NCI-H1436 (cell line): ENCODE measurements around the gene ZNF407.

Experiments
- DNase-seq: peaks from one replicate; lab custom pipeline; 2025; lab: John Stamatoyannopoulos, UW

ZNF407 gene

DNA sequence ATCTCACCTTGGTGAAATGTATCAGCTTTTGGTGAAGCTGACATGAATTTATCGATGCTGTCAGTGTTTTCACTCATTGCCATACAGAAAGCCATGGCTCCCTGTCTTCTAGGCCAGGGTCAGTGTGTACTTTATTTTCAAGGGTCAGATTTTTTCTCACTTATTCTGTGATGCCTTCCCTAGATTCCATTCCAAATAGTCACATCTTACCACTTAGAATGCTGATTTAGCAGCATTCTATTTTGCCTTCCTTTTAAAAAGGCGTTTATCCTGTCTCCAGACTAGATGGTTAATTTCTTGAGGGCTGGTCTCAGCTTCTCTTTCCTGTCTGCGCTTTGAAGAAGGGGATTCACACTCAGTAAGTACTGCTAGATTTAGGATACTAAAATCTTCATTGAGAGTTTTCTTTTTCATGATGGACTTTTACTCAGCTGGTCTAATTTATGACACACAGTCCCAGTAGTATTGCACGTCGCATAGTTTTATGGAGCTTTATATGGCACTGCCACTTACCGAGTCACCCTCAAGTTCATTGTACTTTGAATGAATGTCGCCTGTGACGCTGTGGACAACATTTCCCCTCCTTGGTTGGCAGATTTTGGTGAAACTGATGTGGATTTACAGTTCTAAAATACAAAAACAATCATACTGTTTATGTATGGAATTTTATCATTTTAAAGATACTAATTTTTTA, 194.0 kb downstream of the ZNF407 start:
- no peak for DNase-seq

DNA sequence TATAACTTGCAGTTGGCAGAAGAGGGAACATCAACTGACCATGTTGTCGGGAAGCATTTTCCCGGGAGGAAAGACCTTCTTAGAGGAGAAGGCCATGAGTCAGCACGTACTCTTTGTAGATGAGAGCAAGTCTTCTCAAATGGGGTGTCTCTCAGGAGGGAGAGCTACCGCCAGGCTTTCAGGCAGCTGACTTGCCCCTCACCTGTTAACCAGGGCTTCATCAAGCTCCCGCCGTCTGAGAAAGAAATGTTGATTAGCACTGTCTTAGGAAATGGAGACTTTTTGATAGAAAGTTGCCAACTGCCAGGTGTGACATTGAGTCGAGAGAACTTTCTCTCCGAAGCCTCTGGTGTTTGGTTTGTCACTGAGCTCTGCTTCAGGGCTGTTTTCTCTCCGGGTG, 196.1 kb downstream of the ZNF407 start:
- DNase-seq = no peak

DNA sequence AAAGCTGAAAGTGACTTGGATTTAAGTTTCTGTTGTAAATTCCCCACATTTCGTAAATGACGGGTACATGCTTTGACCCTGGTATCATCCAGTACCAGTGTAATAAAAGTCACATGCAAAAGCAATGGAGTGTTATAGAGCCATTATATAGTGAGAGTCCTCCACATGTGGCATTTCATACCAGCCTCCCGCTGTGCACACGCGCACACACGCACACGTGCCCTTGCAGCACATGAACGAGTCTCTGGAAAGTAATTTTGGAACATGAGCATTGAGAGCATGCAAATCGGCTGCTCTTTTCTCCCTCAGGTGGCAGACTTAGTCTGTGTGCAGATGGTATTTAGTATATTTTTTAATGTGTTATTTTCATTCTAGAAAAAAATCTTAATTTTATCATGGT, 198.1 kb downstream of the ZNF407 start:
- no peak for DNase-seq

DNA sequence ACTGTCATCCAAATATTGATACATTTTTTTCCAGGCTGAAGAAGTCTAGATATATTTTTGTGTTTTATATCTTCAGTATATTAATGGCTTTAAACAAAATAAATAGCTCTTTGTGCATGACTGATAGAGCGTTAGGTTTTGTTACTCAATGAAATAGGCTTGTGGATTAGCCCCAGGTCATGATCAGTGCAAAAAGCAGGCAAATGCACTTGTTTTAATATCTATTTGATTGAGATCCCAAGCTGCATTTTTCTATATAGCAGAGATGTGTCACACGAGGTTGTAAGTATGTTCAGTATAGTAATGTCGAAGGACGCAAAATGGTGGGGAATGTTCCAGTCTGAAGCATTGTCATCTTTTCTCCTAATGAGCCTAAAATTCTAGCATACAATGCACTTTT, 198.5 kb downstream of the ZNF407 start:
- DNase-seq = no peak

DNA sequence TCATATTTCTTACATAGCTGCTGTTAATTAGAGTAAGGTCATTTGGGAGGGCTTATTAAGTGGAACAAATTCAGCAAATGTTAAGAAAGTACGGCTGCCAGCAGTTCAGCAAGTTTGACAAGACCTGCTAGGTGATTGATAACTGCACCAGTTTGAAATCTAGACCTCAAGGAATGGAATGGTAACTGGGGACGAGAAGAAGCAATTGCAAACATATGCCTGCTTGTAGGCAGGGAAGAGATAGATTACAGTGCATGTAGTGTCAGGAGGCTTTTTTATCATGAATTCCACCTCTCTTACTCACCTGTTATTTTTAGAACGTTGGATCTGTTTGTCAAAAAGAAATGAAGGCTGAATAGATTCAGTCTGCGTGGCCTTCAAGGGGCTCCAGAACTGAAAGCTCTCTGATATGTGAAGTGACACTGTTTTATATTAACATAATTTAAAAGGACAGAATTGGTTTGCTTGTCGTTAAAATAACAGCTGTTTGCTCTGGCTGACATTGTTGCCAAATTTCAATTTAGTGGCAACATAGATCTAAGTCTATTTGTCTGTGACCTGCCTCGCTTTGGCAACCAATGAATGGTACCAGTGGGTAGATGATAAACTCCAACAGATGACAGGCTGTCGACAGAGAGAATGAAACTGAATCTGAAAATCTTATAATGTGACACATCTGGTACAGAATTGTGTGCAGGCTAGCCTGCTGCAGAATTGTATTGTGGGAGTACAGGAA, 199.3 kb downstream of the ZNF407 start:
- DNase-seq = no peak

DNA sequence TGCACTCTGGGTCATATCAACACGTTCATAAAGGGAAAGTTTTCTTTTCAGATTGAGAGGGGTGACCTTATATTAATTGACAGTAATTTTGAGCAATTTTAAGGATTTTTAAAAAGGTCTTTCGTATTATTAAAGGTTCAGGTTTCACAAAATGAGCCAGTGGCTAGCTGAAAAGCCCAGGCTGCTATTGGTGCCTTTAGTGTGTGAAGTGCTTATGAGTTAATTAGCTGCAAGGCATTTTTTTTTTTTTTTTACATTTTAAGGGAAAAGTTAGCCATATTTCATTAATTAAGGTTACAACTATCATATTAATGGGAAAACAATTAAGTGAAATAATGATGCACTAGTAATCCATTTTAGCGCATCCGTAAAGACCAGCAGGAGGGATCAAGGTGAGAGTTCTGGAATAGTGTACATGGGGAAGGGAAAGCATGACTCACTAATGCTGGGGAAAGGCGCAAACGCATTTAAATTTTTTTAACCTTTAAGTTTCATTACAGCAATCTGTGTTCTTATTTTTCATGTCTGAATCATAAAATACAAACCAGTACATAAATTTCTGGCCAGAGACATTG, 200.0 kb downstream of the ZNF407 start:
- DNase-seq = no peak

DNA sequence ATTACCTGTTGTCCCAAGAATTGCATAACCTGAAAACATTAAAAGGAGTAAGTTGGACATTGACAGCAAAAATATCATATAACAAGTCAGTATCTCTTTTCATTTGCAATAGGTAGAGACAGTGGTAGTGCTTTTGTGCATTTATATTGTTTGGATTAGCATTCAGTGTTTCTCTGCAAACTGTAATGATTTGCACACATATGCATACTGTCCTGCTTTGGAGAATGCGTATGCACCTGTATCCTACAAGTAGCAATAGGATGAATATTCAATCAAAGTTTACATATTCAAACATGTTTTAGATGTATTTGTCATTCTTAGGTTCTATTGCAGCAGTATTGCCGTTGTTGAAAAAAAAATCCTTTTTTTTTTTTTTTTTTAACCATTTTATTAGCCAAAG, 201.9 kb downstream of the ZNF407 start:
- DNase-seq = no peak

DNA sequence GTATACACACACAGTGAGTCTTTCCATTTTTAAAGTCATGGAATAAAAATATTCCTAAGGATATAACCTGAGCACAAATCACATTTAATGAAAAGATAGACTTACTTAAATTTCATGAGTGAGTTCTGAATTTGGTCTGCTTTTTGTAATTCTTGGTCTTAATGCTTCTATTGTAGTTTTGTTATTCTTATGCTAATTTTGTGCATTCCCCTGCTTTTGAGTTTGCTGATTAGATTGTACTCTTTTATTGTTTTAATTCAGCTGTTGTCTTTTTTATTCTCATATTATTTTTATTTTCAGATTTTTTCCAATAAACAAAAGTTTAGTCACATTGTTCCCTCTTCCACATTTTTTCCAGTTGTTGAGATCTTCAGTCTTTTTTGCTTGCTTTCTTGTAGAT, 202.4 kb downstream of the ZNF407 start:
- no peak for DNase-seq

DNA sequence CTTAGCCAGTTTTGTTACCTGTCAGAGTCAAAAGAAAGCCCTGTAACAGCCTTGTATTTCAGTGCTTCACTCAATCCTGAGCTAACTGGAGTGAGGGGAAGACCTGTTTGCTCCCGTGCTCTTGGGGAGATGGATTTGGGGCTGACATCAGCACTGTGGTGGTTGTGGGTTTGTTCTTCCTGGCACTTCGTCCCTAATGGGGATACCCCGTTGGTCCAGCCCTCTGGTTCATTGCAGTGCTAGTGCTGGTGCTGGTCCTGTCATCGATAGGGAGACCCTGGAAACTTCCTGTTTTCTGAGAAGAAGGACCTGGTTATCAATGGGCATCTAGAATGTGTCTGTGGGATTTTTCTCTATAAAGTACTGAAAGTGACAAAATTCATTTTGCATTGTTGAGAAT, 205.4 kb downstream of the ZNF407 start:
- DNase-seq = no peak

DNA sequence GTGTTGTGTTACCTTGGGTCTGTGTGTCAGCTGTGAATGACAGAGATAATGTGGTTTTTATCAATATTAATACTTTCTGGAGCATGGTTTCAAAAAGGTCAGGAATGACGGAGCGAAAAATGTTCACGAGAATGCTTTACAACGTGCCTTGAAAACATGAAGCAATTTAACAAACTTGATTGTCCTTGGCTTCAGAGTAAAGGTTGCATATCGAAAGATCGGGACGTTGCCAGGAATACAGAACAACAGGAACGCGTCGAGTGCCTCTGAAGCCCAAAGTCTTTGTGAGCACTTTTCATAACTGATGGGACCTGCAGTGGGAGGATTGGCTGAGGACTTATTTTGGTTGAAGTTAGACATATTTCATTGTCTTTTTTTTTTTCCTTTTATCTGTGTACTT, 206.1 kb downstream of the ZNF407 start:
- no peak for DNase-seq

DNA sequence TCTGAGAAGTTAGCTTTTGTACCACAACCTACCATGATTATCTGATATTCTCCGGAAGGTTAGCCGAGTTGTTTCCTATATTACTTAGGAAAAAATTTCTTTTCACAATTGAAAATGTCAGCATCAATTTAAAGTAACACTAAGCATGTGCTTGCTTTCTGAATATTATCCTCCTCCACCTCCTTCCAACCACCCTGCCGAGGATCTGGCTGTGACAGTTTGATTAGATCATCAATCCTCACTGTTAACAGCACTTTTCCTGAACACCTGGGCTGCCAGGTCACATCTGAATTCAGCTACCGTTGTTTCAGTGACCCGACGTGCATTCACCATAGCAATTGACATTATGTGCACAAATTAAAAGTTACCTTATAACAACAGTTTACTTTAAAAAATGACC, 207.0 kb downstream of the ZNF407 start:
- DNase-seq = no peak

DNA sequence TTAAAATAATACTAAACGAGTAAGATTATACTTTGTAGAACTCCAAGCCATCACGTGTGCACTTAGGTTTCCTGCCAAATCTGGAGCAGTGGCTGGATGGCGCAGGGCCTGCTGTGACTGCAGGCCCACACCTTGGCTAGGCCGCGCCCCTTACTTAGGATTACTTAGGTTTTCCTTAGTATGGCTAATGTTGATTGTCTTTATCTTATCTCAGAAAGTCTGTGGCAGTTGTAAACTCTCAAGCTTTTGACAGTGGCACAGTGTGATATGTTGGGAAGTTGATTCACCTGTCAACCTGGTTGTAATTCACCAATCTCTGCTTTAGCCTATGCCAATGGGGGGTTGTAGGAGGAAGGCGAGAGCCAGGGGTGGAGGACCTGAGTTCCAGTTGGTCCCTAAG, 208.4 kb downstream of the ZNF407 start:
- no peak for DNase-seq

DNA sequence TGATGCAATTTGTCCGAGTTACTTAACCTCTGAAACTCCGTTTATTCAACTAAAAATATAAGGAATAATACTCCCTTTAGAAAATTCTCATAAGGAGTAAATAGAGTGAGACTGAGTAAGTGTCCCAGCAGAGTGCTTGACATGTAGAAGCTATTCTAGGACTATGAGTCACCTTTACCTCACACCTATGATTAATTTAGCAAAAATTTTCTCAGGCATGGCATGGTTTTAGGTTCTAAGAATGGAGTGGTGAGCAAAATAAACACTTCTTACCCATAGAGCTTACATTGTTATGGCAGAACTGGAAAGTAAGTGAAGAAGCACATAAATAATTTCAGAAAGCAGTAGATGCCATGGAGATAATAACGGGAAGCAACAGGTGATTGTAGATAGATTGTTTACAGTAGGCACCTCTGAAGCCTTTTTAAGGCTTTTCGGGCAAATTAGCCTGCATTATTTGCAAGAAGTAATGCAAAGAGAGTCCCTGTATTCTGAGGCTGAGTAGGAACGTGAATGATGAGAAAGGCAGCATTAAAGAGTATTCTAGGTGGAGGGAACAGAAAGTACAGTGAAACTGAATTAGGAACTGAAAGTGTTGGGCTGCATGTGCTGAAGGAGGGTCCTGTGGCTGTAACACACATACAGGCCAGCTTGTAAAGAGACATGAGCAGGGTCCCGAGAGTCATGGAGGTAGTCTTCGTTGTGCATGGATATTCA, 209.2 kb downstream of the ZNF407 start:
- DNase-seq = peak; percentile 9

DNA sequence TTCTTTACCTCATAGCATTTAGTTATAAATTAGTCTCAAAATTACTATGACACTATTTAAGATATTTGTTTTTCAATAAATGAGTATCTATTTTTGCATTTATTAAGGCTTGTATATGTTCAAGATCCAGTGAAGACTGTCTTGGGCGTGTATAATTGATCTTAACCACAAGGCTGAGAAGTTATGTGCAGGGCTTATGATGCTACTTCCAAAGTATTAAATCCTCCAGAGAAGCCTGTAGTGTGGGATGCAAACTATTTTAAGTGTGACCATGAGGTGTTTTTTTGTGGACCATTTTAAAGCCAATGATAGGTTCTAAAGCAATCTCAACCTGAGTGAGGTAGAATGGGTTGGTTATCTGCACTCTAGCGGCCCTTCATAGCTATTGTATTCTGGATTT, 219.9 kb downstream of the ZNF407 start:
- no peak for DNase-seq

DNA sequence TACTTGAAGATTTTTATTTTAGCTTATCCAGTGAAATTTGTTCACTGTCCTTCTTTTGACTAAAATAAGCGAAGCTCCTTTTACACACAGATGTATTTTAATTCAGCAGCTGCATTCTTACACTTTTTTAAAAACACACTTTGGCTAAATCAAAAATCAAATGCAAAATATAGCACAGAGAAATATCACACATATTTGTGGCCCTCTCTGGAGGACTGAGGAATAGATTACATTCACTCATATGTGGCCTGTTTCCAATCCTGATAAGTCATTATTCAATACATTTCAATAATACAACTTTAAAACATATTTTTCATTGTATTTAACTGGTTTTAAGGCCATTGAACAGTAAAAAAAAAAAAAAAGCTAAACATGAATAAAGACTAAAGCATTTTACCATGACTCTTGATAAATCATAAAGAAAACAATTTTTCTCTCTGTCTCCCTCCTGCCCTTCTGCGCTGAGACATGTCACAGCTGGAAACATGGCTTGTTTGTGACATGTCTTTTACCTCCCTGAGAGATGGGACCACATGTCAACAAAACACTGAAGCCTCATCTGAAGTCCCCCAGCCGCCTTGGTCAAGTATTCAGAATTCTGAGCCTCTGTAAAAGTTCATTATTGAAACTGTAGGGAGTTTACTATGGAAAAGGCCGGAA, 221.0 kb downstream of the ZNF407 start:
- no peak for DNase-seq

DNA sequence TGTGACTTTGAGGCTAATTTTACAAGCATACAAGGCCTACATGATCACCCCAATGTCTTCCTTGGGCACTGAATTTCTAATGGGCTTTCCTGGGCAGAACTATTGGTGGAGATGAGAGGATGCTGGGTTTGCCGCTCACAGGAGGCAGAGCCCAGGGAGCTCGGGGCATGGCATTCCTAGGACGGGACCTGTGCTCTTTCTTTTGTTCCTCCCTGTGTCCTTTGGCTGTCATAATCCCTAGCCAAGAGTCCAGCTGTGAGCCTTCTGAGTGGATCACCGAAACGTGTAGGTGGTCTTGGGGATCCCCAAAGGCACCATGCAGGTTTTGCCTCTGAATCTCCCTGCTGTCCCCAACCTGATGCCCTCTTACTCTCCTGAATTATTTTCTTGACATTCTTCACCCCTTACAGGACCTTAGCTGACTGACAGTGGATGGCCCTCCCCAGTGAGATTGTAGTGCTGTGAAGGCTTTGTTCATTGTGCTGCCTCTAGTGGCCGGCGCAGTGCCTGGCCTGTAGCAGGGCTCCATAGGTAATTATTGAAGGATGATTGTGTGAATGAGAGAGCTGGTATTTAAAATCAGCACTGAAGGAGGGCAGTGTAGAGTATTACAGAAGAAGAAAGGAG, 221.9 kb downstream of the ZNF407 start:
- no peak for DNase-seq

DNA sequence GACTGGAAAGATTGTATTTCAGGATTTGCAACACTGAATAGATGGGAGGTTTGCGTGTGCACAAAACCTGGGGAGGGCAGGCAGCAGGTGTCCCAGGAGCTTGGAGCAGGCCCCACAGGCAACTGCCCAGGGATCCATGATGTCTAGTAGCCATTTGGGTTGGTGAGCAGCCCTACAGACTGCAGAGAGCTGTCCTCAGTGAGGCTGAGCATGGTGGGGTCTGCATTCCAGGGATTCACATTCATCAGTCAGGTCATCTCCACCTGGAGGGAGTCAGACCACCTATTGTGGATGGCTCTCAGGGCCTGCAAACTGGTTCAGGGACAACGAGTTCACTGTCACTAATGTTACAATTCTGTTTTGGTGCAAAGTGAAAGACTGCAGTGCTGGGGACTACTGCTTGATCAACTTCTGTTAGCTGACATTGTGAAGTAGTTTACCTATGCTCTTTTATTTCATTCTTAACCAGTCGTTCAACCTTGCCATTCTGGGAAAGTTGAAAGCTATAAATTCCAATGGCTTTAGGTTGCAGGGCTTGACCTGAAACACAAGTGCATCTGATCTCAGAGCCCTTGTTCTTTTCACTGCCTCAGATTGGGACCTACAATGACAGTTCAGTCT, 222.6 kb downstream of the ZNF407 start:
- DNase-seq = no peak

DNA sequence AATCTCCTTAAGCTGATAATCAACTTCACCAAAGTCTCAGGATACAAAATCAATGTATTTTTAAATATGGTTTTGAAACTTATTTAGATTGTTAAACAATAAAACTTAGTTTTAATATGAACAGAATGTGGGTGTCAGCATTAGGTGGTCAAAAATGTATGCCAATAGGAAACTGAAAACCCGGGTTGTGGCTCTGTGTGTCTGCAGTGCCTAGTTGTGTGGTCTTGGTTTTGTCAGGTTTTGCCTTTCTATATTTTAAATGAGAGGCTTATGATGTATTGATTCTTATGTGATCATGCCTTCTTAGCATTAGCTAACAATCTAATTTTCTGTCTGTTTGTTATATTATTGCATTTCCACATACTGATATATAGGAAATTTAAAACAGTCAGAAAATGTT, 227.8 kb downstream of the ZNF407 start:
- no peak for DNase-seq

DNA sequence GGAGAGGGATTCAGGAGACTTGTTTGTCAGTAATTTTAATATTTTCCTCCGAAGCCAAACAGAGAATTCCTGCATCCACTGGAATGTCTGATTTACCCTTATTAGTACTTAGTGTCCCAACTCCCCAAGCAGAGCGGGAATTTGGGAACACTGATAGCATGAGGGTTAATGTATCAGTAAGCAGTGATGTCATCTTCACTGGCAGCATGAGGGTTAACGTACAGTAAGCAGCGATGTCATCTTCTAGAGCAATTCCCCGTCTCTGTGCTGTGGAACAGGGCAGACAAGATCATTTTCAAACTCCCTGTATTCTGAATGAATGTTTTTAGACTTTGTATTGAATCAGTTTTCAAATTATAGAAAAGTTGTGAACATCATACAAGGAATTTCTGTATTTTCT, 228.9 kb downstream of the ZNF407 start:
- DNase-seq = no peak

DNA sequence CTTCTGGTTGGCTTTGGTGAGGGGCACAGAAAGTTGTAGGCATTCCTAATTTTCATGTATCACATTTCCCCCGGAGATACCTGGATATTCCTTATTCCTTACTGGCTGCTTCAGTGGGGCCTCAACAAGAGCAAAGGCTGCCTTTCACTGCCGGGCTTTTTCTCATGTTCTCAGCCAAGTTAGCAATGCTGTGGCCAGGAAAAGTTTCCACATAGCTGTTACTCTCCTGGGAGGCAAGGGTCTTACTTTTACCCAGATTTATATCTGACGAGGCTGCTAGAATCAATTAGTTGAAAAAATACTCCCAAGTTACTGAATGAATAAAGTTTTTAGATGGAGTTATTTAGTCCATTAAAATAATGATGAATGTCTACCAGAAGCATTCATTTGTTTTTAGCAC, 230.5 kb downstream of the ZNF407 start:
- no peak for DNase-seq

DNA sequence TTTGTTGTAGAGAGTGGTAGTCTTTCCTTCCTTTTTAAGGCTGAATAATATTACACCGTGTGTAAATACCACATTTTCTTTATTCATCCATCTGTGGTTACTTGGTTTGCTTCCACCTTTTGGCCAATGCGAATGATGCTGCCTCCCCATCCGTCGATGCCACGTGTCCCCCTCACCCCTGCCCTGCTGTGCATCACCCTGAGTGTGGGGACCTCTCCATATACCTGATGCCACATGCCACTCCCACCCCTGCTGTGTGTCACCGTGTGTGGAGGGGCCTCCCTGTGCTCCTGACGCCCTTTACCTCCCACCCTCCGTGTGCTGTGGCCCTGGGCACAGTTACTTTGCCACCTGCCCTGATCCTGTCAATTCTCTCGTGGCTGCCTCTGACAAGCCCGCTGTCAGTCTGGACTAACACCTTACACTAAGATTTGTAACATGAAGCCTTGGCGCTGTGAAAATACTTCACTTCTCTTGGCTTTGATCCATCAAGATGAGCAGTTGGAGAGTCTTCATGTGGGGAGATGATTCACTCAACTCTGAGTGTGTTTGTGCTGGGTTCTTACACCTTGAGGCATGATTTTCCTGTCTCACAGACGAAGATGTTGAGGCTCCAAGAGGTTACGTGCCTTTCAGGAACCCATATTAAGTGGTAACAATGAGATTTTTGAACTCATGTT, 234.0 kb downstream of the ZNF407 start:
- no peak for DNase-seq
